Activated naive CD8-positive, alpha-beta T cell treated with anti-CD3 and anti-CD28 coated beads, Interleukin-2, amount 50 U/mL, for 16 hours (primary cell): ENCODE results near the gene TNFRSF25.
"Not testable (repeated sequence)": the region's sequence is repeated elsewhere in the genome, so short reads cannot be mapped to it uniquely, and the experiment has no call there.

ENCODE experiments used
- DNase-seq: peaks from one replicate; pipeline ENCODE4 v3.0.0-alpha.2; 2020; ENCODE audit warnings: low read depth, low spot score

Gene TNFRSF25

GRCh38 chr1:6434186-6434585, 31.8 kb downstream of the TNFRSF25 start:
- DNase-seq: no peak

GRCh38 chr1:6431645-6432579, 34.1 kb downstream of the TNFRSF25 start:
- DNase-seq: not testable (repeated sequence)

- not testable (repeated sequence) for DNase-seq
Measured at GRCh38 chr1:6429660-6430411, 36.1 kb downstream of the TNFRSF25 start.

GRCh38 chr1:6428453-6428852, 37.5 kb downstream of the TNFRSF25 start:
- not testable (repeated sequence) for DNase-seq

GRCh38 chr1:6427441-6428390, 38.3 kb downstream of the TNFRSF25 start:
- no peak for DNase-seq

- no peak for DNase-seq
Measured at GRCh38 chr1:6426972-6427350, 39.0 kb downstream of the TNFRSF25 start.

- no peak for DNase-seq
Measured at GRCh38 chr1:6426277-6426971, 39.5 kb downstream of the TNFRSF25 start.

GRCh38 chr1:6425658-6426057, 40.3 kb downstream of the TNFRSF25 start:
- DNase-seq: no peak

- DNase-seq: no peak
Measured at GRCh38 chr1:6424619-6425593, 41.1 kb downstream of the TNFRSF25 start, which contains the start of gene ESPN. Gene ESPN, plus strand, starts transcription at chr1:6424776. Its CDS starts 180 bp downstream, at chr1:6424956.

GRCh38 chr1:6424000-6424565, 41.9 kb downstream of the TNFRSF25 start:
- no peak for DNase-seq

- DNase-seq: peak; percentile 44
Measured at GRCh38 chr1:6423321-6423999, 42.5 kb downstream of the TNFRSF25 start.

GRCh38 chr1:6421266-6421665, 44.7 kb downstream of the TNFRSF25 start:
- DNase-seq: no peak

- DNase-seq: no peak
Measured at GRCh38 chr1:6420454-6421042, 45.4 kb downstream of the TNFRSF25 start.

GRCh38 chr1:6419804-6420453, 46.0 kb downstream of the TNFRSF25 start, which contains the start of gene HES2:
Gene HES2, minus strand, starts transcription at chr1:6419919. Its CDS starts 99 bp downstream, at chr1:6419820.
- no peak for DNase-seq

- no peak for DNase-seq
Measured at GRCh38 chr1:6419397-6419803, 46.6 kb downstream of the TNFRSF25 start.

- DNase-seq: no peak
Measured at GRCh38 chr1:6418668-6419396, 47.1 kb downstream of the TNFRSF25 start.
